H1 (cell line): ENCODE data around the gene DOP1B. TPM values are rescaled to one million over a fixed set of nuclear protein-coding genes. Genes with fewer than 3 reads are reported as not detected.

Experiments used
- CTCF ChIA-PET: fragments of 300-600 bp; sonication (Branson Sonifier 250); formaldehyde crosslinking; loops from one replicate; lab custom pipeline; 2021; ENCODE audit not compliant: partially characterized antibody; lab: Charles Lee
- POLR2A ChIA-PET: fragments of 300-600 bp; sonication (Branson Sonifier 250); formaldehyde crosslinking; loops from one replicate; lab custom pipeline; 2021; ENCODE audit warnings: inconsistent platforms; ENCODE audit not compliant: partially characterized antibody; lab: Charles Lee
- DNase-seq, 2 experiments: peaks; one replicate each; pipeline versions ENCODE4 v3.0.0 to v3.0.0-alpha.2; 2010 to 2022; ENCODE audit warnings: low spot score in 2 of 2, low read depth in 1 of 2, mixed read lengths in 1 of 2
- FAIRE-seq: peaks from 2 replicates; lab custom pipeline; 2011; peaks lifted over from hg19 to GRCh38; lab: Jason Lieb, UNC
- H2AFZ ChIP-seq: 2 replicates; pipeline ENCODE4 v1.8.1; 2012; ENCODE audit warnings: low read length, inconsistent platforms
- H2AK5ac ChIP-seq: 2 replicates; pipeline ENCODE4 v1.6.1; 2013; ENCODE audit warnings: low read depth, low read length
- H2BK120ac ChIP-seq: replicated peaks from 2 replicates; pipeline ENCODE3; 2013; ENCODE audit warnings: low read depth, low read length, inconsistent platforms
- H2BK12ac ChIP-seq: 2 replicates; pipeline ENCODE4 v1.6.1; 2013; ENCODE audit warnings: low read depth, low read length
- H2BK15ac ChIP-seq: 2 replicates; pipeline ENCODE4 v1.6.1; 2013; ENCODE audit warnings: low read length
- H2BK20ac ChIP-seq: 2 replicates; pipeline ENCODE4 v1.6.1; 2013; ENCODE audit warnings: low read length
- H2BK5ac ChIP-seq: 2 replicates; pipeline ENCODE4 v1.6.1; 2013; ENCODE audit warnings: low read depth, low read length
- H3K14ac ChIP-seq: 2 replicates; pipeline ENCODE4 v1.6.1; 2013; ENCODE audit warnings: inconsistent platforms; ENCODE audit not compliant: insufficient read length
- H3K18ac ChIP-seq: 2 replicates; pipeline ENCODE4 v1.6.1; 2013; ENCODE audit warnings: low read length; ENCODE audit errors: extremely low read depth
- H3K23ac ChIP-seq: 2 replicates; pipeline ENCODE4 v1.6.1; 2013; ENCODE audit warnings: inconsistent platforms; ENCODE audit not compliant: insufficient read length
- H3K23me2 ChIP-seq: 2 replicates; pipeline ENCODE4 v1.6.1; 2013; ENCODE audit warnings: low read depth, low read length
- H3K27ac ChIP-seq: 2 replicates; pipeline ENCODE4 v1.6.1; 2011; ENCODE audit warnings: low read depth, low read length, inconsistent platforms
- H3K27me3 ChIP-seq, 4 experiments: replicated peaks in 1 of 4; 1 replicate in 1 of 4; 2 replicates in 3 of 4; pipeline versions ENCODE4 v1.6.1 to v1.8.1; 2011 to 2013; ENCODE audit warnings: low read length in 3 of 4, mild to moderate bottlenecking in 3 of 4, inconsistent platforms in 2 of 4, mixed read lengths in 2 of 4, moderate library complexity in 1 of 4; ENCODE audit not compliant: control insufficient read depth in 3 of 4, insufficient read depth in 3 of 4; ENCODE audit errors: extremely low read depth in 1 of 4
- H3K36me3 ChIP-seq, 4 experiments: 2 replicates each; pipeline versions ENCODE4 v1.6.1 to v1.8.1; 2011 to 2013; ENCODE audit warnings: mild to moderate bottlenecking in 4 of 4, low read length in 3 of 4, moderate library complexity in 2 of 4, control low read depth in 1 of 4, inconsistent platforms in 1 of 4; ENCODE audit not compliant: insufficient read depth in 4 of 4, control insufficient read depth in 2 of 4
- H3K4ac ChIP-seq: replicated peaks from 2 replicates; pipeline ENCODE3; 2013; ENCODE audit warnings: low read length, low read depth, mixed read lengths, inconsistent platforms; ENCODE audit not compliant: insufficient read length
- H3K4me1 ChIP-seq, 4 experiments: replicated peaks in 1 of 4; 1 replicate in 1 of 4; 2 replicates in 3 of 4; pipeline versions ENCODE4 v1.6.1 to v1.8.1; 2011 to 2013; ENCODE audit warnings: low read length in 3 of 4, inconsistent platforms in 2 of 4, mixed read lengths in 1 of 4; ENCODE audit not compliant: insufficient read depth in 4 of 4, control insufficient read depth in 3 of 4
- H3K4me2 ChIP-seq, 2 experiments: 2 replicates each; pipeline versions ENCODE4 v1.6.1 to v1.8.1; 2011 to 2013; ENCODE audit warnings: low read depth in 2 of 2, low read length in 2 of 2, control low read depth in 1 of 2, inconsistent platforms in 1 of 2, mild to moderate bottlenecking in 1 of 2; ENCODE audit not compliant: insufficient read depth in 1 of 2
- H3K4me3 ChIP-seq, 4 experiments: fragments of 200-600, 300-600 bp in 1 of 4; sonication (generic), shearing (Covaris generic), sonication (Bioruptor Twin) in 1 of 4; 2 replicates each; pipeline versions ENCODE4 v1.5.1 to v1.8.1; 2011 to 2016; ENCODE audit warnings: low read length in 4 of 4, low read depth in 3 of 4, control low read depth in 2 of 4, inconsistent platforms in 2 of 4, mild to moderate bottlenecking in 2 of 4, mixed read lengths in 1 of 4, moderate library complexity in 1 of 4; ENCODE audit not compliant: insufficient read depth in 2 of 4; ENCODE audit errors: extremely low read depth in 1 of 4
- H3K56ac ChIP-seq: replicated peaks from 2 replicates; pipeline ENCODE3; 2013; ENCODE audit warnings: low read depth, mild to moderate bottlenecking, mixed read lengths, low read length, inconsistent platforms; ENCODE audit not compliant: insufficient read length
- H3K79me1 ChIP-seq: 2 replicates; pipeline ENCODE4 v1.6.1; 2013; ENCODE audit warnings: low read depth, low read length, control low read depth
- H3K79me2 ChIP-seq, 2 experiments: 2 replicates each; pipeline versions ENCODE4 v1.6.1 to v1.8.1; 2012 to 2013; ENCODE audit warnings: low read length in 2 of 2, mild to moderate bottlenecking in 2 of 2, inconsistent platforms in 1 of 2; ENCODE audit not compliant: insufficient read depth in 2 of 2, control insufficient read depth in 1 of 2
- H3K9ac ChIP-seq, 4 experiments: replicated peaks in 1 of 4; 1 replicate in 1 of 4; 2 replicates in 3 of 4; pipeline versions ENCODE4 v1.6.1 to v1.8.1; 2011 to 2013; ENCODE audit warnings: low read depth in 3 of 4, low read length in 3 of 4, control low read depth in 2 of 4, mild to moderate bottlenecking in 2 of 4, moderate library complexity in 2 of 4, inconsistent platforms in 1 of 4; ENCODE audit errors: extremely low read depth in 1 of 4
- H3K9me3 ChIP-seq, 2 experiments: 2 replicates each; pipeline versions ENCODE4 v1.6.1 to v1.8.1; 2012 to 2013; ENCODE audit warnings: mild to moderate bottlenecking in 2 of 2, moderate library complexity in 2 of 2, control low read depth in 1 of 2, inconsistent platforms in 1 of 2, low read depth in 1 of 2, low read length in 1 of 2, mixed read lengths in 1 of 2; ENCODE audit not compliant: insufficient read depth in 2 of 2
- H4K20me1 ChIP-seq, 2 experiments: replicated peaks in 1 of 2; 2 replicates each; pipeline versions ENCODE3 to v1.8.1; 2011 to 2013; ENCODE audit warnings: inconsistent platforms in 2 of 2, low read length in 2 of 2, mild to moderate bottlenecking in 1 of 2; ENCODE audit not compliant: insufficient read depth in 2 of 2, control insufficient read depth in 1 of 2
- H4K5ac ChIP-seq: 2 replicates; pipeline ENCODE4 v1.6.1; 2013; ENCODE audit warnings: low read length, low read depth, mixed read lengths, inconsistent platforms; ENCODE audit not compliant: insufficient read length
- H4K8ac ChIP-seq: 2 replicates; pipeline ENCODE4 v1.8.0; 2013; ENCODE audit warnings: mild to moderate bottlenecking, moderate library complexity, low read length, inconsistent platforms; ENCODE audit not compliant: insufficient read depth; ENCODE audit errors: extremely low read depth
- H4K91ac ChIP-seq: replicated peaks from 2 replicates; pipeline ENCODE3; 2013; ENCODE audit warnings: low read length, mixed read lengths, inconsistent platforms; ENCODE audit not compliant: insufficient read length
- CTCF ChIP-seq, 3 experiments: IDR thresholded peaks; 1 replicate in 2 of 3; 2 replicates in 1 of 3; pipeline versions ENCODE4 v1.5.1 to v1.6.1; 2011; ENCODE audit warnings: low read length in 3 of 3, mild to moderate bottlenecking in 3 of 3, inconsistent platforms in 2 of 3, low read depth in 1 of 3, moderate library complexity in 1 of 3; ENCODE audit not compliant: insufficient read depth in 1 of 3; ENCODE audit errors: control extremely low read depth in 1 of 3
- RAD21 ChIP-seq, 2 experiments: IDR thresholded peaks in 1 of 2; conservative IDR thresholded peaks in 1 of 2; 2 replicates each; pipeline ENCODE4 v1.6.1; 2011; ENCODE audit warnings: low read depth in 2 of 2, low read length in 2 of 2, improper control_type of control experiment in 1 of 2, inconsistent platforms in 1 of 2, mild to moderate bottlenecking in 1 of 2, moderate library complexity in 1 of 2
- TEAD4 ChIP-seq: IDR thresholded peaks from 2 replicates; pipeline ENCODE4 v1.6.1; 2012; ENCODE audit warnings: low read depth, low read length, inconsistent platforms, mixed read lengths
- USF2 ChIP-seq: IDR thresholded peaks from 2 replicates; pipeline ENCODE4 v1.6.1; 2011; ENCODE audit warnings: low read length, improper control_type of control experiment
- WGBS, 2 experiments: shearing (Covaris generic) in 1 of 2; methylation state at CpG; one replicate each; pipeline versions ENCODE4 v1.1.6 to v1.1.7; 2013 to 2015; ENCODE audit warnings: low lambda C conversion rate in 2 of 2, mixed read lengths in 2 of 2, inconsistent platforms in 1 of 2, low coverage in 1 of 2, missing lambda C conversion rate in 1 of 2; ENCODE audit not compliant: insufficient replicate concordance in 2 of 2, insufficient coverage in 1 of 2, insufficient read length in 1 of 2; ENCODE audit errors: extremely low coverage in 1 of 2, missing lambda C conversion rate in 1 of 2; 5-methylcytosine and 5-hydroxymethylcytosine counted together
- polyA plus RNA-seq, 7 experiments: library from polyadenylated mRNA; depleted of rRNA in 3 of 7; stranded (reverse) in 5 of 7; unstranded in 2 of 7; fragments of >200 nt in 5 of 7; fragments of 200-250 nt in 2 of 7; gene quantifications; 1 replicate in 5 of 7; 2 replicates in 1 of 7; 4 replicates in 1 of 7; pipeline versions ENCODE4 v1.2.1 to v1.2.3, GENCODE V29; 2011 to 2013; ENCODE audit warnings: missing spikeins in 2 of 7, mixed read lengths in 2 of 7
- total RNA-seq: library from RNA; stranded (reverse); fragmentation: NEBNext Ultra II Directional; extraction: Animal tissue kit (Norgen Biotek cat#: 25700); gene quantifications from 2 replicates; pipeline ENCODE4 v1.2.1, GENCODE V29; 2021

DOP1B gene
- total and polyA plus RNA-seq, 2 of the 8 experiments (the other 6 are each of a cell fraction or from before 2014, with no cell fraction given) = 2.8 to 9.9 TPM

GRCh38 chr21:36125512-36126207 lies 31.0 kb upstream of the DOP1B start:
- H3K4me2 ChIP-seq = no peak overlapping the region
- H2BK5ac ChIP-seq = no peak overlapping the region
- H4K20me1 ChIP-seq = no peaks in the 10 kb centered on the region
- no peak overlapping the region for H2AFZ ChIP-seq
- ChIA-PET POLR2A (interaction anchor here (1.0 kb wide), 1 partner anchor 10 kb away, joined by 3 read pairs; no protein-coding TSS in a partner anchor), CTCF (interaction anchor here (0.5 to 5.2 kb wide), 27 partner anchors 8 to 394 kb away, joined by 3 to 25 read pairs (median 4); partner anchors contain the start of gene CBR3)
- no peak overlapping the region for H4K91ac ChIP-seq
- DNase-seq = peak in 1 of 2 experiments; percentile 71
- no peaks in the 10 kb centered on the region for H3K79me1 ChIP-seq
- H3K9ac ChIP-seq = no peak overlapping the region
- H3K36me3 ChIP-seq = no peaks in the 10 kb centered on the region
- no peak overlapping the region for H3K18ac ChIP-seq
- H2AK5ac ChIP-seq = no peak overlapping the region
- no peaks in the 10 kb centered on the region; the same call in 1 of the 2 replicates for H3K23me2 ChIP-seq
- H3K4ac ChIP-seq = no peak overlapping the region
- peaks cover 0 to 3% (median 0%) of the 10 kb centered on the region in 4 experiments; a peak in 2 of 7 replicates for H3K27me3 ChIP-seq
- TF ChIP-seq CTCF (IDR thresholded peaks at IDR 0.05; ENCODE audit: control extremely low read depth in 1 of 3, insufficient read depth in 1 of 3, low read depth in 1 of 3, low read length in 3 of 3) (peak; percentile 60 to 94 (median 62)), RAD21 (IDR thresholded peaks at IDR 0.05 in 1 of 2, conservative IDR thresholded peaks at IDR 0.05 in 1 of 2; ENCODE audit: low read depth in 2 of 2, low read length in 2 of 2) (peak; percentile 50 to 56), TEAD4 (no peak), USF2 (no peak)
- no peak overlapping the region for H3K56ac ChIP-seq
- H3K9me3 ChIP-seq = no peaks in the 10 kb centered on the region
- no peak overlapping the region for H3K23ac ChIP-seq
- H2BK20ac ChIP-seq = no peak overlapping the region
- peak; percentile 39 for FAIRE-seq
- H3K79me2 ChIP-seq = no peaks in the 10 kb centered on the region
- H3K14ac ChIP-seq = no peak overlapping the region
- no peak overlapping the region for H3K4me3 ChIP-seq
- WGBS, 2 experiments = 56% methylated on average over 9 of the region's 9 CpGs; no CpG with 5 or more reads in 1 of the 2 experiments
- H4K8ac ChIP-seq = no peak overlapping the region
- no peak overlapping the region for H2BK120ac ChIP-seq
- H2BK15ac ChIP-seq = no peak overlapping the region
- no peak overlapping the region for H2BK12ac ChIP-seq
- H3K4me1 ChIP-seq = peaks cover 0 to 3% (median 0%) of the 10 kb centered on the region in 4 experiments; a peak in 2 of 7 replicates
- no peak overlapping the region for H4K5ac ChIP-seq
- no peak overlapping the region for H3K27ac ChIP-seq
